ENCODE data around the gene ILDR2.

Gene ILDR2

DNA sequence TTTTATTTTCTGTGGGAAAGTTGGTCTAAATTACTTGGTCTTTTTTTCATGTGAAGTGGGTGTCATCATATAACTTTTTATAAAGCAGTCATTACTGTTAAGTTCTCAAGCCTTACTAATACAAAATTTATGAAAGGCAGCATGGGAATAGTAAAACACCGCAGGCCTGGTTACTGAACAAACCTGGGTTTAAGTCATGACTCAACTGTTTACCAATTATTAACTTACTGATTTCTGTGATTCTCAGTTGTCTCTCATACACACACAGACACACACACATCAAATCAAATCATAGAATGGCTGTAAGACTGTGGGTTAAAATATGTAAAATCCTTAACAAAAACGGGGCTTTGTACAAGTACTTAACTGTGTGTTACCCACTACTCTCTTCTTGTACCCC is 28.4 kb upstream of the ILDR2 start:
- DNase-seq (ENCODE audit: low read depth) = no peak
- no peak overlapping the region for H3K4me3 ChIP-seq (ENCODE audit: control insufficient read depth, low read depth, low read length)
- TF ChIP-seq CTCF (IDR thresholded peaks at IDR 0.05; ENCODE audit: control insufficient read depth, insufficient read depth, low read depth, low read length, missing control alignments) = no peak

DNA sequence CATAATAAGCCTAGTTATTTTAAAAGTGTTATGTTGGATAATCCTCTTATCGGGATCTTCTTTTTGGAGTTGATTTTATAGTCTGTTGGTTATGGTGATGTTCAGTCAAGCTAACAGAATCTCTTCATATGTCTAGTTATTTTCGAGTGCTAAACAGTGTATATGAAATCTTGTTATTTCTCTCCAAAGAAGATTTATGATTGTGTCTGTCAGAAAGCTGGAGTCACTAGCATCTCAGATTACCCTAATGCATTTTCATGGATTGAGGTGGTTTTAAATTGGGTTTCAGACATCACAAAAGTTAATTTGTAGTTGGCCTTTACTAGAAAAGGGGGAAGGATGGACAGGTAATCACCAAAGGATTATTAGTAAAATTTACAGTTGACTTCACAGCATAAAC is 27.0 kb upstream of the ILDR2 start:
- no peak for DNase-seq (ENCODE audit: low read depth)
- TF ChIP-seq CTCF (IDR thresholded peaks at IDR 0.05; ENCODE audit: control insufficient read depth, insufficient read depth, low read depth, low read length, missing control alignments) = no peak

GRCh38 chr1:167000546-167000945 is 25.2 kb upstream of the ILDR2 start:
- H3K4me3 ChIP-seq (ENCODE audit: control insufficient read depth, low read depth, low read length) = no peak overlapping the region
- no peak for TF ChIP-seq CTCF (IDR thresholded peaks at IDR 0.05; ENCODE audit: control insufficient read depth, insufficient read depth, low read depth, low read length, missing control alignments)
- no peak for DNase-seq (ENCODE audit: low read depth)

More for the DNA sequence above, 27.0 kb upstream of the ILDR2 start:
- no peak overlapping the region for H3K4me3 ChIP-seq (ENCODE audit: control insufficient read depth, low read depth, low read length)

- TF ChIP-seq CTCF (IDR thresholded peaks at IDR 0.05; ENCODE audit: control insufficient read depth, insufficient read depth, low read depth, low read length, missing control alignments) = no peak
- no peak overlapping the region for H3K4me3 ChIP-seq (ENCODE audit: control insufficient read depth, low read depth, low read length)
- DNase-seq (ENCODE audit: low read depth) = no peak
Observed at GRCh38 chr1:166999500-167000055, 24.2 kb upstream of the ILDR2 start.

- H3K4me3 ChIP-seq (ENCODE audit: control insufficient read depth, low read depth, low read length) = no peak overlapping the region
- no peak for TF ChIP-seq CTCF (IDR thresholded peaks at IDR 0.05; ENCODE audit: control insufficient read depth, insufficient read depth, low read depth, low read length, missing control alignments)
- DNase-seq (ENCODE audit: low read depth) = no peak
Observed at GRCh38 chr1:166999075-166999474, 23.7 kb upstream of the ILDR2 start.

DNA sequence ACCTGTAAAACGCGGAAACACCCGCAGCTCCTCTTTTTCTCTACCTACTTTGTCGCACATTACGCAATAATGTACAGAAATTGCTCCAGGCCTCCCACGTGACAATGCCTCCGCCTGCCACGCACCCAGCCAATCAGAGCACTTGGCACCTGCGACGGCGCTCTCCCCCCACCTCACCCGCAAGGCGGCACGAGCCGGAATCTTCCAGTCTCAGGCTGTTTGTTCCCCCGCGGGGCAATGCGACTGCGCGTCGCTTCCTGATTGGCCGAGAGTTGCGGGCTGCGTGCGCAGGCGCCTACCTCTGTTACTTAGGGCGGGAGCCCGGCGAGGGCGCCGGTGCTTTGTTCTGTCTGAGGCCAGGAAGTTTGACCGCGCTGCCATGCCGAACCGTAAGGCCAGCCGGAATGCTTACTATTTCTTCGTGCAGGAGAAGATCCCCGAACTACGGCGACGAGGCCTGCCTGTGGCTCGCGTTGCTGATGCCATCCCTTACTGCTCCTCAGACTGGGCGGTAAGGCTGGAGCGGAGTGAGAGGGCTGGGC is 13.7 kb upstream of the ILDR2 start, which contains the start of gene MAEL:
MAEL (plus strand) TSS at position 307 of the 542 bp plus-strand sequence; CDS start at position 380, 73 bp downstream.
- no peak for DNase-seq (ENCODE audit: low read depth)
- TF ChIP-seq CTCF (IDR thresholded peaks at IDR 0.05; ENCODE audit: control insufficient read depth, insufficient read depth, low read depth, low read length, missing control alignments) = no peak
- no peak within 1 kb of the TSS for H3K4me3 ChIP-seq (ENCODE audit: control insufficient read depth, low read depth, low read length)

Data from AG09309 (cell line).